Loucy (cell line): ENCODE measurements around the gene AGAP1.

ENCODE experiments used
- H2AFZ ChIP-seq: fragments of 200-600 bp; sonication (generic); 2 replicates; pipeline ENCODE4 v1.6.0; 2016; ENCODE audit warnings: antibody characterized with exemption, mild to moderate bottlenecking, low read length, moderate library complexity
- H3F3A ChIP-seq: fragments of 200-600 bp; 2 replicates; pipeline ENCODE4 v1.6.0; 2016; ENCODE audit warnings: antibody characterized with exemption, low read depth, mild to moderate bottlenecking
- H3K27me3 ChIP-seq: fragments of 200-600 bp; sonication (generic); 2 replicates; pipeline ENCODE4 v1.6.1; 2014; ENCODE audit warnings: low read length, mild to moderate bottlenecking; ENCODE audit not compliant: insufficient read depth, poor library complexity, severe bottlenecking
- H3K36me3 ChIP-seq: fragments of 200-600 bp; sonication (generic); 2 replicates; pipeline ENCODE4 v1.6.1; 2016; ENCODE audit warnings: low read length; ENCODE audit not compliant: insufficient read depth
- H3K4me1 ChIP-seq: fragments of 200-600 bp; sonication (generic); 2 replicates; pipeline ENCODE4 v1.5.1; 2014; ENCODE audit warnings: low read length, mild to moderate bottlenecking; ENCODE audit not compliant: insufficient read depth, poor library complexity, severe bottlenecking
- H3K4me2 ChIP-seq: fragments of 200-600 bp; sonication (generic); 2 replicates; pipeline ENCODE4 v1.6.0; 2014; ENCODE audit warnings: antibody characterized with exemption, low read length, low read depth, mild to moderate bottlenecking; ENCODE audit not compliant: poor library complexity, severe bottlenecking
- H3K4me3 ChIP-seq: fragments of 200-600 bp; sonication (generic); 2 replicates; pipeline ENCODE4 v1.5.1; 2014; ENCODE audit warnings: low read length, mild to moderate bottlenecking, mixed read lengths; ENCODE audit not compliant: poor library complexity, severe bottlenecking
- H3K79me2 ChIP-seq: fragments of 200-600 bp; sonication (generic); 2 replicates; pipeline ENCODE4 v1.6.1; 2014; ENCODE audit warnings: low read length; ENCODE audit not compliant: insufficient read depth
- H3K9ac ChIP-seq: fragments of 200-600 bp; sonication (generic); 2 replicates; pipeline ENCODE4 v1.6.0; 2014; ENCODE audit warnings: mild to moderate bottlenecking, low read depth, low read length, moderate library complexity; ENCODE audit not compliant: poor library complexity, severe bottlenecking
- H3K9me2 ChIP-seq: fragments of 200-600 bp; sonication (generic); replicated peaks from 2 replicates; pipeline ENCODE4 v1.6.1; 2016; ENCODE audit warnings: low read depth, low read length, mixed read lengths
- H3K9me3 ChIP-seq: fragments of 200-600 bp; sonication (generic); 2 replicates; pipeline ENCODE4 v1.6.1; 2014; ENCODE audit warnings: mild to moderate bottlenecking, antibody characterized with exemption, low read length, low read depth; ENCODE audit not compliant: insufficient read depth
- H4K20me1 ChIP-seq: fragments of 200-600 bp; sonication (generic); 2 replicates; pipeline ENCODE4 v1.6.0; 2014; ENCODE audit warnings: antibody characterized with exemption, low read length, mild to moderate bottlenecking; ENCODE audit not compliant: insufficient read depth, poor library complexity, severe bottlenecking
- EZH2phosphoT487 ChIP-seq: fragments of 200-600 bp; IDR thresholded peaks from 2 replicates; pipeline ENCODE4 v1.6.1; 2018; ENCODE audit warnings: antibody characterized with exemption, mild to moderate bottlenecking, moderate library complexity, borderline replicate concordance
- TF ChIP-seq, protein P1 (sequence below): fragments of 200-600 bp; sonication (generic); conservative IDR thresholded peaks from 2 replicates; pipeline ENCODE4 v1.5.1; 2014; ENCODE audit warnings: mild to moderate bottlenecking, antibody characterized with exemption, low read length

Gene AGAP1

DNA sequence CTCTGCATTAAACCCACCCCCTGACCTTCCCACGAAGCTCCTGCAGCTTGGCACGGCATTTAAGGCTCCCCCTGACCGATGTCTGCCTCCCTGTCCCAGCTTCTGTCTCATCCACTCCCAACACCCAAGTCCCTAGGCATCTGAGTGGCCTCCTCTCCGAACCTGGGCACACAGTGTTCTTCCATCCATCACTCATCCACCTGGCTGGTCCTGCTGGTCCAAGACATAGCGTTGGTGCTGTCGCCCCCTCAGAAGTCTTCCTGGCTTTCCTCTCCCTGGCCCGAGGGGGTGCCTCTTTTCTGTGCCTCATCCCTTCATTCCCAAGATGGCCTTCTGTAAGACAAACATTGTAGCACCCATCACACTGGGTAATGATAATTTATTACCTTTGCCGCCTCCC, 350.7 kb downstream of the AGAP1 start:
- TF ChIP-seq, protein P1, sequence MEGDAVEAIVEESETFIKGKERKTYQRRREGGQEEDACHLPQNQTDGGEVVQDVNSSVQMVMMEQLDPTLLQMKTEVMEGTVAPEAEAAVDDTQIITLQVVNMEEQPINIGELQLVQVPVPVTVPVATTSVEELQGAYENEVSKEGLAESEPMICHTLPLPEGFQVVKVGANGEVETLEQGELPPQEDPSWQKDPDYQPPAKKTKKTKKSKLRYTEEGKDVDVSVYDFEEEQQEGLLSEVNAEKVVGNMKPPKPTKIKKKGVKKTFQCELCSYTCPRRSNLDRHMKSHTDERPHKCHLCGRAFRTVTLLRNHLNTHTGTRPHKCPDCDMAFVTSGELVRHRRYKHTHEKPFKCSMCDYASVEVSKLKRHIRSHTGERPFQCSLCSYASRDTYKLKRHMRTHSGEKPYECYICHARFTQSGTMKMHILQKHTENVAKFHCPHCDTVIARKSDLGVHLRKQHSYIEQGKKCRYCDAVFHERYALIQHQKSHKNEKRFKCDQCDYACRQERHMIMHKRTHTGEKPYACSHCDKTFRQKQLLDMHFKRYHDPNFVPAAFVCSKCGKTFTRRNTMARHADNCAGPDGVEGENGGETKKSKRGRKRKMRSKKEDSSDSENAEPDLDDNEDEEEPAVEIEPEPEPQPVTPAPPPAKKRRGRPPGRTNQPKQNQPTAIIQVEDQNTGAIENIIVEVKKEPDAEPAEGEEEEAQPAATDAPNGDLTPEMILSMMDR, result no peak
- TF ChIP-seq EZH2phosphoT487, result no peak
- Histone ChIP-seq H3K4me2 (no peak overlapping the region), H3K9me3 (no peaks in the 10 kb centered on the region), H3F3A (no peaks in the 10 kb centered on the region), H3K36me3 (no peaks in the 10 kb centered on the region), H3K4me3 (no peak overlapping the region), H3K9me2 (no peaks in the 10 kb centered on the region), H4K20me1 (no peaks in the 10 kb centered on the region), H3K79me2 (no peaks in the 10 kb centered on the region), H3K27me3 (no peaks in the 10 kb centered on the region), H2AFZ (no peak overlapping the region), H3K9ac (no peak overlapping the region), H3K4me1 (no peaks in the 10 kb centered on the region)

DNA sequence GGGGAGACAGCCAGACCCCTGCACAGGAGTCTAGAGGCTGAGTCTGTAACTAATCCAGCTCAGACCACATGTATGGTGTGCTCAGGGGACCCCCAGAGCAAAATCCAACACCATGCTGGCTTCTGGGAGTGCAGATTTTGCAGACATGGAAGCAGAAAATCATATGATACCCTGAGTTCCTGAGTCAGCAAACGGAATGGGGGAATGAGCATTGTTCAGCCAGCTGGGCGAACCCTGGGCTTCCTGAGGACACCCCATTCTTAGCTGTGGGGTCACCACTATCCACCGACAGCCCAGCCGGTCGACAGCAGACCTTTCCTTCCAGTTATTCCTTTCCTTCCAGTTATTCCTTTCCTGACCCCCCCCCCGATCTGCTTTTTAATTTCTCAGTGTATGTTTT, 351.4 kb downstream of the AGAP1 start:
- Histone ChIP-seq H3K9ac (no peak overlapping the region), H4K20me1 (no peaks in the 10 kb centered on the region), H3K9me2 (no peaks in the 10 kb centered on the region), H3K27me3 (no peaks in the 10 kb centered on the region), H3F3A (no peaks in the 10 kb centered on the region), H3K36me3 (no peaks in the 10 kb centered on the region), H3K79me2 (no peaks in the 10 kb centered on the region), H3K4me2 (no peak overlapping the region), H2AFZ (no peak overlapping the region), H3K9me3 (no peaks in the 10 kb centered on the region), H3K4me3 (no peak overlapping the region), H3K4me1 (no peaks in the 10 kb centered on the region)
- no peak for TF ChIP-seq EZH2phosphoT487
- TF ChIP-seq, protein P1, result no peak

DNA sequence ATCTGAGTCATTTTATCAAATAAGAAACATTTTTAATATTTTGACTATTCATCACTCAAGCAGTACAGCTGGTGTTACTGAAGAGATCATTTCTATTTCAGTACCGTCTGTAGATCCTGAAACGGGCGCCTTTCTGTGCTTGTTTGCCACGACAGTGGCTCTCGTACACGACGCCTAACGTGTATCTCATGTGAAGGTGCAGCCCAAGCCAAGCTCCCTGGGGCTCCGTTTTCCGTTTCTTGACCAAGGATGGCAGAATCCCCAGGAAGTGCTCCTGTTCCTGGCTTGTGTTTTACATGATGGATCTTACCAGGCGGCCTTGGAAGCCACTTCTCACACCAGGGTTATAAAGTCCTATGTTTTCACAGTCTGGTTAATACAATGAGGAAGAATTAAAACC, 353.7 kb downstream of the AGAP1 start:
- no peak overlapping the region for H3K4me3 ChIP-seq
- no peak overlapping the region for H3K9ac ChIP-seq
- TF ChIP-seq, protein P1, result no peak
- TF ChIP-seq EZH2phosphoT487, result no peak
- no peaks in the 10 kb centered on the region for H3K36me3 ChIP-seq
- H3K27me3 ChIP-seq, result no peaks in the 10 kb centered on the region
- H3K9me2 ChIP-seq, result no peaks in the 10 kb centered on the region
- no peaks in the 10 kb centered on the region for H3K4me1 ChIP-seq
- H4K20me1 ChIP-seq, result no peaks in the 10 kb centered on the region
- H2AFZ ChIP-seq, result no peak overlapping the region
- no peaks in the 10 kb centered on the region for H3F3A ChIP-seq
- no peaks in the 10 kb centered on the region for H3K79me2 ChIP-seq
- no peak overlapping the region for H3K4me2 ChIP-seq
- H3K9me3 ChIP-seq, result no peaks in the 10 kb centered on the region
